22Rv1 (cell line): ENCODE measurements around the gene C1orf35.

Experiments used
- CTCF ChIP-seq: fragments of 450-650 bp; IDR thresholded peaks from 2 replicates; pipeline ENCODE4 v1.5.1; 2017; ENCODE audit warnings: mild to moderate bottlenecking
- ZFX ChIP-seq: fragments of 450-650 bp; IDR thresholded peaks from 2 replicates; pipeline ENCODE4 v1.6.1; 2017; ENCODE audit warnings: antibody characterized with exemption, borderline replicate concordance

DNA sequence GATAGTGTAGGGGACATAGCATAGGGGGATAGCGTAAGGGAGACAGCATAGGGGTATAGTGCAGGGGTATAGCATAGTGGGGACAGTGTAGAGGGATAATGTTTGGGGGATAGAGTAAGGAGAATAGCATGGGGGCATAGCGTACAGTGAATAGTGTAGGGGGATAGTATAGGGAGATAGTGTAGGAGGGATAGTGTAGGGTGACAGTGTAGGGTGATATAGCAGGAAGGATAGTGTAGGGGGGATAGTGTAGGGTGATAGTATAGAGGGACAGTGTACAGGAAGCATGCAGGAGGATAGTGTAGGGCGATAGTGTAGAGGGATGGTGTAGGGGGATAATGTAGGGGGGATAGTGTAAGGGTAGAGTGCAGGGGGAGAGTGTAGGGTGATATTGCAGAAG is 32.3 kb downstream of the C1orf35 start:
- TF ChIP-seq CTCF (no peak), ZFX (no peak)
